Ramos (cell line): ENCODE results near the gene FARS2.

Experiments used
- in situ Hi-C: fragments of 300-500 bp; cut with MboI; formaldehyde crosslinking; loops from one replicate; pipeline ENCODE4 v1.14.3; 2022; ENCODE audit warnings: low sequenced_read_pairs; ENCODE audit not compliant: unreplicated experiment

Gene FARS2

GRCh38 chr6:5482619-5483018 is 221.3 kb downstream of the FARS2 start:
- in situ Hi-C loops = no loop called here

- in situ Hi-C loops = no loop called here
These were observed 223.4 kb downstream of the FARS2 start for GRCh38 chr6:5484692-5485091.

GRCh38 chr6:5486214-5486613 is 224.9 kb downstream of the FARS2 start:
- in situ Hi-C loops = no loop called here

- in situ Hi-C loops = no loop called here
These were observed 229.3 kb downstream of the FARS2 start for GRCh38 chr6:5490501-5491069.

GRCh38 chr6:5492356-5492755 is 231.0 kb downstream of the FARS2 start:
- in situ Hi-C loops = no loop called here

GRCh38 chr6:5493806-5494205 is 232.5 kb downstream of the FARS2 start:
- in situ Hi-C loops = no loop called here

- in situ Hi-C loops = no loop called here
These were observed 236.7 kb downstream of the FARS2 start for GRCh38 chr6:5497896-5498578.

GRCh38 chr6:5498579-5498899 is 237.2 kb downstream of the FARS2 start:
- in situ Hi-C loops = no loop called here

GRCh38 chr6:5499644-5500306 is 238.5 kb downstream of the FARS2 start:
- in situ Hi-C loops = no loop called here

- in situ Hi-C loops = no loop called here
These were observed 240.5 kb downstream of the FARS2 start for GRCh38 chr6:5501837-5502236.

GRCh38 chr6:5504078-5504477 is 242.8 kb downstream of the FARS2 start:
- in situ Hi-C loops = no loop called here

- in situ Hi-C loops = no loop called here
These were observed 244.8 kb downstream of the FARS2 start for GRCh38 chr6:5506149-5506548.

GRCh38 chr6:5506597-5506996 is 245.3 kb downstream of the FARS2 start:
- in situ Hi-C loops = no loop called here

- in situ Hi-C loops = no loop called here
These were observed 245.9 kb downstream of the FARS2 start for GRCh38 chr6:5507131-5507681.

GRCh38 chr6:5509106-5509505 is 247.8 kb downstream of the FARS2 start:
- in situ Hi-C loops = no loop called here

- in situ Hi-C loops = no loop called here
These were observed 249.2 kb downstream of the FARS2 start for GRCh38 chr6:5510331-5511133.

- in situ Hi-C loops = no loop called here
These were observed 250.6 kb downstream of the FARS2 start for GRCh38 chr6:5511954-5512353.

GRCh38 chr6:5512422-5512821 is 251.1 kb downstream of the FARS2 start:
- in situ Hi-C loops = no loop called here

GRCh38 chr6:5513408-5513807 is 252.1 kb downstream of the FARS2 start:
- in situ Hi-C loops = no loop called here

GRCh38 chr6:5514353-5514752 is 253.0 kb downstream of the FARS2 start:
- in situ Hi-C loops = no loop called here

GRCh38 chr6:5515200-5515599 is 253.9 kb downstream of the FARS2 start:
- in situ Hi-C loops = no loop called here
